Stomach (tissue), 4 donors: ENCODE measurements around the gene XRCC5.

Experiments used
- CTCF ChIP-seq, 7 experiments: fragments of 450-650 bp in 4 of 7; fragments of 200-600 bp in 3 of 7; sonication (generic) in 3 of 7; IDR thresholded peaks; one replicate each; pipeline ENCODE4 v1.5.1; 2016 to 2019; ENCODE audit warnings: antibody characterized with exemption in 7 of 7, control low read depth in 2 of 7, mild to moderate bottlenecking in 1 of 7
- POLR2A ChIP-seq, 4 donors: fragments of 450-650 bp; IDR thresholded peaks; one replicate each; pipeline ENCODE4 v1.6.1; 2016; ENCODE audit warnings: antibody characterized with exemption in 4 of 4, control low read depth in 2 of 4, mild to moderate bottlenecking in 1 of 4, moderate library complexity in 1 of 4

- no peak for TF ChIP-seq CTCF (IDR thresholded peaks at IDR 0.05)
- TF ChIP-seq POLR2A (IDR thresholded peaks at IDR 0.05): no peak
Observed at GRCh38 chr2:216081487-216082116, 27.5 kb upstream of the XRCC5 start, which contains the start of the genes PECR and TMEM169.
